Gastroesophageal sphincter (tissue), 4 donors: ENCODE data around the gene NOC2L. TPM values are rescaled to one million over a fixed set of nuclear protein-coding genes. Genes with fewer than 3 reads are reported as not detected.

Source experiments
- ATAC-seq: fragments of 150-250 bp; one replicate; pipeline ENCODE4 v1.9.1; 2016; ENCODE audit warnings: mild to moderate bottlenecking, moderate library complexity
- H3K27ac ChIP-seq, 4 donors: fragments of 200-600 bp; sonication (generic) in 3 of 4; 1 replicate in 3 of 4; 2 replicates in 1 of 4; pipeline ENCODE4 v1.5.1; 2016 to 2019
- H3K27me3 ChIP-seq: fragments of 200-600 bp; sonication (generic); one replicate; pipeline ENCODE4 v1.5.1; 2019
- H3K36me3 ChIP-seq, 2 donors: fragments of 200-600 bp; sonication (generic); one replicate each; pipeline ENCODE4 v1.5.1; 2019; ENCODE audit warnings: control low read depth in 1 of 2
- H3K4me1 ChIP-seq, 3 donors: fragments of 200-600 bp; sonication (generic); 1 replicate in 2 of 3; 2 replicates in 1 of 3; pipeline ENCODE4 v1.5.1; 2016 to 2019; ENCODE audit warnings: control low read depth in 2 of 3
- H3K4me3 ChIP-seq, 2 donors: fragments of 200-600 bp; sonication (generic); one replicate each; pipeline ENCODE4 v1.5.1; 2019; ENCODE audit warnings: mild to moderate bottlenecking in 1 of 2, moderate library complexity in 1 of 2
- H3K9me3 ChIP-seq, 3 donors: fragments of 200-600 bp; sonication (generic); one replicate each; pipeline ENCODE4 v1.5.1; 2017 to 2019; ENCODE audit warnings: control low read depth in 2 of 3
- CTCF ChIP-seq, 4 experiments: fragments of 200-600 bp in 2 of 4; fragments of 450-650 bp in 2 of 4; sonication (generic) in 1 of 4; IDR thresholded peaks; one replicate each; pipeline ENCODE4 v1.5.1; 2017 to 2019; ENCODE audit warnings: antibody characterized with exemption in 4 of 4, mild to moderate bottlenecking in 2 of 4, moderate library complexity in 2 of 4
- EP300 ChIP-seq: sonication (generic); formaldehyde crosslinking; IDR thresholded peaks from one replicate; pipeline ENCODE4 v1.6.1; 2017; ENCODE audit warnings: antibody characterized with exemption, mild to moderate bottlenecking
- POLR2A ChIP-seq, 2 donors: fragments of 450-650 bp; IDR thresholded peaks; one replicate each; pipeline ENCODE4 v1.6.1; 2017; ENCODE audit warnings: antibody characterized with exemption in 2 of 2, mild to moderate bottlenecking in 2 of 2, moderate library complexity in 1 of 2
- POLR2AphosphoS5 ChIP-seq: sonication (generic); formaldehyde crosslinking; IDR thresholded peaks from one replicate; pipeline ENCODE4 v1.6.1; 2017; ENCODE audit warnings: antibody characterized with exemption
- WGBS, 2 donors: methylation state at CpG; one replicate each; pipeline ENCODE4 v1.1.5; 2018; ENCODE audit warnings: low coverage in 1 of 2; 5-methylcytosine and 5-hydroxymethylcytosine counted together
- total RNA-seq, 4 donors: library from RNA; depleted of rRNA; stranded (reverse); fragments of >200 nt; gene quantifications; one replicate each; pipeline ENCODE4 v1.1.0, GENCODE V29; 2016

NOC2L gene
- total RNA-seq, 4 donors from 2014 or later: 36.3 to 54.1 (median 45.2) TPM

DNA sequence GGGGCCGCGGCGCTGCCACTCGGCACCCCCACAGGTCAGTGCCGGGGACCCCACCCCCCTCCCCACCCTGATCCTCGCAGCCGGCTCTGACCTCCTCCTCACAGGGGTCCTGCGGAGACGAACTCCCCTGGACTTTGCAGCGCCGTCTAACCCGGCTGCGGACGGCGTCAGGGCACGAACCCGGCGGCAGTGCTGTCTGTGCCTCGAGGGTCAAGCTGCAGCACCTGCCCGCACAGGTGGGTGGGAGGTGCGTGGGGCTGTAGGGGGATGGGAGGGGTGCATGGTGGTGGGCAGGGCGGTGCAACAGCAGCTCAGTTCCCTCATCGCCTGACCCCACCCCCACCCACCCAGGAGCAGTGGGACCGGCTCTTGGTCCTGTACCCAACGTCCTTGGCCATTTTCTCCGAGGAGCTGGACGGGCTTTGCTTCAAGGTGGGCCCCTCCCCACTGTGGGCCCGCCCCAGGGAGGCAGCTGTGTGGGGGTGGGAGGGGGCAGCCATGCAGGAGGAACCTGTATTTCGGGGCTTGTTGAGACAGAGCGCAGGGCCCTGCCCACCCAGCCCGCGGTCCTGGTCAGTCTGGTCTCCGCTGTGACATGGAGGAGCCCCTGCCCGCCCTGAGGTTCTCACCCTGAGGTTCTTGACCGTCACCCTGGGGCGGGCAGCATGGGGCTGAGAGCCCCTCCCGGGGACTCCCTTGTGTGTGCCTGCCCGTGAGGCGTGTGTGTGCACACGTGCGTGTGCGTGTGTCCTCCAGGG lies 12.1 kb upstream of the NOC2L start:
- Histone ChIP-seq H3K9me3 (no peaks in the 10 kb centered on the region), H3K4me3 (no peak overlapping the region), H3K27ac (no peak overlapping the region), H3K36me3 (no peaks in the 10 kb centered on the region), H3K4me1 (peaks cover 0 to 26% (median 13%) of the 10 kb centered on the region in 3 donors), H3K27me3 (peaks cover 92% of the 10 kb centered on the region)
- TF ChIP-seq CTCF (IDR thresholded peaks at IDR 0.05): no peak
- no peak for TF ChIP-seq EP300
- TF ChIP-seq POLR2AphosphoS5: no peak
- no peak for TF ChIP-seq POLR2A (IDR thresholded peaks at IDR 0.05)
- no peak for ATAC-seq
- no CpG with 5 or more reads among the region's 42 CpGs for WGBS, 2 donors

DNA sequence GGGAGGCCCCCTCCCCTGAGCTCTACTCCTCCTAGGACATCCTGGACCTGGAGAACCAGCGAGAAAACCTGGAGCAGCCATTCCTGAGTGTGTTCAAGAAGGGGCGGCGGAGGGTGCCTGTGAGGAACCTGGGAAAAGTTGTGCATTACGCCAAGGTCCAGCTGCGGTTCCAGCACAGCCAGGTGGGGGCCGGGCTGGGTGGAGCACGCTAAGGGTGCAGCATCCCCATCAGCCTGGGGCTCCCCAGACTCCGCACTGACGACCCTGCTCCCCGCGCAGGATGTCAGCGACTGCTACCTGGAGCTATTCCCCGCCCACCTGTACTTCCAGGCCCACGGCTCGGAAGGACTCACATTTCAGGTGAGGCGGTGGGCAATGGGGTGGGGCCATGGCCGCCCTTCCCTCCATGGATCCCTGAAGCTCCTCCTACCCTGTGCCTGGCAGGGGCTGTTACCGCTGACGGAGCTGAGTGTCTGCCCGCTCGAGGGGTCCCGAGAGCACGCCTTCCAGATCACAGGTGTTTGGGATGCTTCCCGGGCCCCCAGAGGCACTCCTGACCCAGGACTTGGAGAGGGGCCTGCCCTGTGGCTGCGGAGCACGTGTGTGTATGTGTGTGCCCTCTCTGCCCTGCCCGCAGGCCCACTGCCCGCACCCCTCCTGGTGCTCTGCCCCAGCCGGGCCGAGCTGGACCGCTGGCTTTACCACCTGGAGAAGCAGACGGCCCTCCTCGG lies 11.4 kb upstream of the NOC2L start:
- Histone ChIP-seq H3K4me3 (no peak overlapping the region), H3K27ac (no peak overlapping the region), H3K9me3 (no peaks in the 10 kb centered on the region), H3K4me1 (peaks cover 0 to 23% (median 13%) of the 10 kb centered on the region in 3 donors), H3K36me3 (no peaks in the 10 kb centered on the region), H3K27me3 (peaks cover 84% of the 10 kb centered on the region)
- TF ChIP-seq POLR2AphosphoS5: no peak
- no peak for TF ChIP-seq POLR2A (IDR thresholded peaks at IDR 0.05)
- no peak for TF ChIP-seq EP300
- no peak for TF ChIP-seq CTCF (IDR thresholded peaks at IDR 0.05)
- 0% methylated on average over 1 of the region's 33 CpGs; no CpG with 5 or more reads in 1 of the 2 donors for WGBS, 2 donors
- ATAC-seq: no peak

- Histone ChIP-seq H3K4me1 (peaks cover 0 to 20% (median 13%) of the 10 kb centered on the region in 3 donors), H3K4me3 (no peak overlapping the region), H3K27ac (no peak overlapping the region), H3K9me3 (no peaks in the 10 kb centered on the region), H3K36me3 (peaks cover 0 to 5% of the 10 kb centered on the region in 2 donors), H3K27me3 (peaks cover 74% of the 10 kb centered on the region)
- WGBS, 2 donors: 73 to 75% methylated on average over 14 to 15 of the region's 15 CpGs
- no peak for ATAC-seq
- no peak for TF ChIP-seq CTCF (IDR thresholded peaks at IDR 0.05)
- no peak for TF ChIP-seq POLR2A (IDR thresholded peaks at IDR 0.05)
- TF ChIP-seq EP300: no peak
- TF ChIP-seq POLR2AphosphoS5: no peak
These were observed 10.3 kb upstream of the NOC2L start for GRCh38 chr1:969260-969855.

DNA sequence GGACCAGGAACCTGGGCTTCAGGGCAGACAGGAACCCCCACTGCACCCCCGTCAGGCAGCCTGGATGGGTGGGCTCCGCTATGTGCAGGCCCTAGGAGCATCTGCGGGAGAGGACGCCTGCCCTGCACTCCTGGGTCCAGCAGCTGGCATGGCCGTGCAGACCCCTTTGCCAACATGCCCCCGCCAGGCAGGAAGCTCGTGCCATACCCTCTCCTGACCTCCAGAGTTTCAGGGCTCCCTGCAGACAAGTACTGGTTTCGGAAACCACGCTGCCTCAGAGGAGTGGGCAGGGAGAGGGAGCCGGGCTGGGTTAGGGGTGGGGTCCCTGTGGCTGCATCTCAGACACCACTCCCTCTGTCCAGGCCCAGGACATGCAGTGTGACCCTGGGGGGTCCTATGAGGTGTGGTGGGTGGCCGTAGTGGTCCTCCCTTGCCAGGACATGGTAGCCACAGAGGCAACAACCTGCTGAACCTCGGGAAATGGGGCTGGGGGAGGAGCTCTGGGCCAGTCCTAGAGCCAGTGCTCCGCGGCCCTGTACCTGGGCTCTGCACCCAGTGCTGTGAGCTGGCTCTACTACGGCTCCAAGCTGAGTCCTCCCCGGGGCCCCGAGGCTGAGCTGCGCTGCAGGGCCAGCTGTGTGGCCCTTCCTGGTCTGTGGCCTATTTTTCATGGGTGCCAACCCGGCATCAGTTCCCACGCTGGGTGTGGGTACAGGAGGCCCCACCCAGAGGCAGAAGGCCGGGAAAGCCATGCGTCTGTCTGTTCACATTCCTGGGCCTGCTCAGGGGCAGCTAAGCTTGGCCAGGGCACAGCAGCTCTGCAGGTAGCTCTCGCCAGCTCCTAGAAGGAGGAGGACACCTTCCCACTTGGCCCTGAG lies 8.6 kb upstream of the NOC2L start:
- Histone ChIP-seq H3K4me1 (peaks cover 0 to 20% (median 13%) of the 10 kb centered on the region in 3 donors), H3K36me3 (peaks cover 0 to 21% of the 10 kb centered on the region in 2 donors), H3K4me3 (no peak overlapping the region), H3K27me3 (peaks cover 57% of the 10 kb centered on the region), H3K27ac (no peak overlapping the region), H3K9me3 (no peaks in the 10 kb centered on the region)
- 30% methylated on average over 2 of the region's 23 CpGs; no CpG with 5 or more reads in 1 of the 2 donors for WGBS, 2 donors
- TF ChIP-seq POLR2AphosphoS5 (no peak), POLR2A (IDR thresholded peaks at IDR 0.05) (no peak), CTCF (IDR thresholded peaks at IDR 0.05) (no peak)
- no peak for ATAC-seq
